ENCODE data around the gene PIGP. TPM values are rescaled to one million over a fixed set of nuclear protein-coding genes. Genes with fewer than 3 reads are reported as not detected.

The PIGP gene
- total and polyA plus RNA-seq, 2 donors (not counting 1 experiment from before 2014, with no cell fraction given) = 15.8 to 22.7 TPM

DNA sequence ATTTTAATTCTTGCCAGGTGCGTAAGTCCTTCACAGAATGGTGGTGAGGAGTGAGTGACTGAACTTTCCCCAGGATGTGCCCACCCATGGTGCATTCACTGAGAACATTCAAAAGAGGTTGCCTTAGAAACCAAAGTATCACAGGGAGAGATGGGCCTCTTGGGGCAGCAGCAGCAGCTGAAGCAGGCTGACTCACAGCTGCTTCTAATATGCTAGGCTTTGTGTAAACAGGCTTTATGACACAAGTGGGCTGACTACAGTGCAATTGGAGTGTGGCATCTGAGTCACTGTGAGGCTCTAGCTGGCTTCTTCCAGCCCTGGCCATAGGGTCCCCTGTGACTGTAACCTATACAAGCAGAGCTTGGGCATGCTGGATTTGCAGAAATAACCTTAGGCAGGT, 12.6 kb downstream of the PIGP start:
- Histone ChIP-seq H3K79me2 (ENCODE audit: control insufficient read depth, insufficient read depth, low read length) (no peaks in the 10 kb centered on the region), H3K9me3 (ENCODE audit: control extremely low read depth in 1 of 3, control insufficient read depth in 2 of 3, insufficient read depth in 1 of 3, low read length in 2 of 3) (no peaks in the 10 kb centered on the region), H3K27me3 (replicated peaks in 1 of 4; ENCODE audit: control extremely low read depth in 1 of 4, control insufficient read depth in 3 of 4, insufficient read depth in 4 of 4, low read length in 3 of 4) (no peaks in the 10 kb centered on the region), H4K20me1 (ENCODE audit: control insufficient read depth, insufficient read depth, low read length, poor library complexity, severe bottlenecking) (no peaks in the 10 kb centered on the region), H3K4me1 (ENCODE audit: control insufficient read depth in 2 of 2, insufficient read depth in 2 of 2, low read length in 2 of 2) (no peaks in the 10 kb centered on the region), H3K9ac (ENCODE audit: low read length) (no peak overlapping the region), H3K27ac (ENCODE audit: low read length in 2 of 2) (no peak overlapping the region), H2AFZ (ENCODE audit: insufficient read depth, low read depth, low read length, poor library complexity, severe bottlenecking) (no peak overlapping the region), H3K36me3 (replicated peaks in 1 of 2; ENCODE audit: control extremely low read depth in 1 of 2, control insufficient read depth in 1 of 2, extremely low read depth in 1 of 2, insufficient read depth in 2 of 2, low read length in 1 of 2) (peaks cover 0 to 2% of the 10 kb centered on the region in 2 experiments), H3K4me3 (ENCODE audit: control extremely low read depth in 1 of 5, extremely low read depth in 1 of 5, insufficient read depth in 1 of 5, low read depth in 2 of 5, low read length in 4 of 5) (no peak overlapping the region), H3K4me2 (replicated peaks; ENCODE audit: low read depth, low read length, poor library complexity, severe bottlenecking) (no peak overlapping the region)
- Mint-ChIP-seq H3K4me1 (peaks cover 10% of the 10 kb centered on the region), H3K9me3 (ENCODE audit: insufficient read depth) (no peaks in the 10 kb centered on the region), H3K4me3 (no peak overlapping the region), H3K27me3 (no peaks in the 10 kb centered on the region), H3K27ac (no peak overlapping the region)
- CTCF ChIA-PET = no interaction called here
- ATAC-seq (ENCODE audit: low read depth) = peak; percentile 68
- POLR2A ChIA-PET = no interaction called here
- intact Hi-C loops (cut with micrococcal nuclease) = no loop called here
- TF ChIP-seq, protein P1, sequence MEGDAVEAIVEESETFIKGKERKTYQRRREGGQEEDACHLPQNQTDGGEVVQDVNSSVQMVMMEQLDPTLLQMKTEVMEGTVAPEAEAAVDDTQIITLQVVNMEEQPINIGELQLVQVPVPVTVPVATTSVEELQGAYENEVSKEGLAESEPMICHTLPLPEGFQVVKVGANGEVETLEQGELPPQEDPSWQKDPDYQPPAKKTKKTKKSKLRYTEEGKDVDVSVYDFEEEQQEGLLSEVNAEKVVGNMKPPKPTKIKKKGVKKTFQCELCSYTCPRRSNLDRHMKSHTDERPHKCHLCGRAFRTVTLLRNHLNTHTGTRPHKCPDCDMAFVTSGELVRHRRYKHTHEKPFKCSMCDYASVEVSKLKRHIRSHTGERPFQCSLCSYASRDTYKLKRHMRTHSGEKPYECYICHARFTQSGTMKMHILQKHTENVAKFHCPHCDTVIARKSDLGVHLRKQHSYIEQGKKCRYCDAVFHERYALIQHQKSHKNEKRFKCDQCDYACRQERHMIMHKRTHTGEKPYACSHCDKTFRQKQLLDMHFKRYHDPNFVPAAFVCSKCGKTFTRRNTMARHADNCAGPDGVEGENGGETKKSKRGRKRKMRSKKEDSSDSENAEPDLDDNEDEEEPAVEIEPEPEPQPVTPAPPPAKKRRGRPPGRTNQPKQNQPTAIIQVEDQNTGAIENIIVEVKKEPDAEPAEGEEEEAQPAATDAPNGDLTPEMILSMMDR (IDR thresholded peaks at IDR 0.05) = no peak
- TF ChIP-seq EZH2 (IDR thresholded peaks at IDR 0.05; ENCODE audit: borderline replicate concordance, insufficient read depth, low read depth, low read length, poor library complexity, severe bottlenecking) = no peak
- 100% methylated on average over 1 of the region's 1 CpG for WGBS (ENCODE audit: insufficient coverage)
- DNase-seq = no peak

- H3K79me2 ChIP-seq (ENCODE audit: control insufficient read depth, insufficient read depth, low read length) = no peaks in the 10 kb centered on the region
- H3K36me3 ChIP-seq (replicated peaks in 1 of 2; ENCODE audit: control extremely low read depth in 1 of 2, control insufficient read depth in 1 of 2, extremely low read depth in 1 of 2, insufficient read depth in 2 of 2, low read length in 1 of 2) = no peaks in the 10 kb centered on the region
- Mint-ChIP-seq H3K27ac (no peak overlapping the region), H3K4me3 (no peak overlapping the region), H3K4me1 (peaks cover 5% of the 10 kb centered on the region), H3K9me3 (ENCODE audit: insufficient read depth) (no peaks in the 10 kb centered on the region), H3K27me3 (no peaks in the 10 kb centered on the region)
- H3K4me1 ChIP-seq (ENCODE audit: control insufficient read depth in 2 of 2, insufficient read depth in 2 of 2, low read length in 2 of 2) = no peaks in the 10 kb centered on the region
- no peak overlapping the region for H3K4me3 ChIP-seq (ENCODE audit: control extremely low read depth in 1 of 5, extremely low read depth in 1 of 5, insufficient read depth in 1 of 5, low read depth in 2 of 5, low read length in 4 of 5)
- ChIA-PET POLR2A (no interaction called here), CTCF (no interaction called here)
- H4K20me1 ChIP-seq (ENCODE audit: control insufficient read depth, insufficient read depth, low read length, poor library complexity, severe bottlenecking) = no peaks in the 10 kb centered on the region
- H2AFZ ChIP-seq (ENCODE audit: insufficient read depth, low read depth, low read length, poor library complexity, severe bottlenecking) = no peak overlapping the region
- no peak for TF ChIP-seq EZH2 (IDR thresholded peaks at IDR 0.05; ENCODE audit: borderline replicate concordance, insufficient read depth, low read depth, low read length, poor library complexity, severe bottlenecking)
- TF ChIP-seq, protein P1 (IDR thresholded peaks at IDR 0.05) = no peak
- WGBS (ENCODE audit: insufficient coverage) = 60% methylated on average over 1 of the region's 5 CpGs
- H3K9ac ChIP-seq (ENCODE audit: low read length) = no peak overlapping the region
- H3K27ac ChIP-seq (ENCODE audit: low read length in 2 of 2) = no peak overlapping the region
- intact Hi-C loops (cut with micrococcal nuclease) = no loop called here
- H3K27me3 ChIP-seq (replicated peaks in 1 of 4; ENCODE audit: control extremely low read depth in 1 of 4, control insufficient read depth in 3 of 4, insufficient read depth in 4 of 4, low read length in 3 of 4) = no peaks in the 10 kb centered on the region
- no peaks in the 10 kb centered on the region for H3K9me3 ChIP-seq (ENCODE audit: control extremely low read depth in 1 of 3, control insufficient read depth in 2 of 3, insufficient read depth in 1 of 3, low read length in 2 of 3)
- no peak overlapping the region for H3K4me2 ChIP-seq (replicated peaks; ENCODE audit: low read depth, low read length, poor library complexity, severe bottlenecking)
- DNase-seq (no peak), ATAC-seq (ENCODE audit: low read depth) (no peak)
Measured at GRCh38 chr21:37059181-37059580, 13.7 kb downstream of the PIGP start.

Measured in B cell (primary cell).